AG10803 (cell line): ENCODE measurements around the gene TM9SF4.

Experiments used
- DNase-seq: peaks from one replicate; pipeline ENCODE4 v3.0.0; 2010; ENCODE audit warnings: low read depth
- H3K4me3 ChIP-seq: 2 replicates; pipeline ENCODE4 v1.5.1; 2011; ENCODE audit warnings: mild to moderate bottlenecking, low read length, control low read depth
- CTCF ChIP-seq: conservative IDR thresholded peaks from 2 replicates; pipeline ENCODE4 v1.5.1; 2011; ENCODE audit warnings: mild to moderate bottlenecking, low read length, control low read depth, inconsistent platforms

Gene TM9SF4

GRCh38 chr20:32203356-32204204, 94.1 kb downstream of the TM9SF4 start:
- DNase-seq = no peak
- H3K4me3 ChIP-seq = no peak overlapping the region
- TF ChIP-seq CTCF = no peak

- no peak overlapping the region for H3K4me3 ChIP-seq
- DNase-seq = no peak
- TF ChIP-seq CTCF = no peak
Measured at GRCh38 chr20:32204205-32205109, 94.9 kb downstream of the TM9SF4 start.

- H3K4me3 ChIP-seq = no peak overlapping the region; the same call in 1 of the 2 replicates
- no peak for TF ChIP-seq CTCF
- DNase-seq = peak; percentile 40
Measured at GRCh38 chr20:32205110-32205842, 95.8 kb downstream of the TM9SF4 start.

GRCh38 chr20:32205843-32206759, 96.6 kb downstream of the TM9SF4 start:
- peak overlapping the region; percentile 98 for H3K4me3 ChIP-seq
- no peak for TF ChIP-seq CTCF
- DNase-seq = no peak

GRCh38 chr20:32206760-32207625, 97.5 kb downstream of the TM9SF4 start:
- TF ChIP-seq CTCF = no peak
- H3K4me3 ChIP-seq = peak overlapping the region; percentile 98
- no peak for DNase-seq
